Measurements from ENCODE around the gene CPA4. TPM values are rescaled to one million over a fixed set of nuclear protein-coding genes. Genes with fewer than 3 reads are reported as not detected.

Gene CPA4
- total and polyA plus RNA-seq, 2 experiments from 2014 or later = not detected

GRCh38 chr7:130290745-130291144 lies 2.2 kb upstream of the CPA4 start (continued):
- TF ChIP-seq ZNF462 (CRISPR knock-in tag; IDR thresholded peaks at IDR 0.05) (no peak), ZNF331 (CRISPR knock-in tag; IDR thresholded peaks at IDR 0.05; ENCODE audit: low read depth) (no peak), STAT1 (IDR thresholded peaks at IDR 0.05; ENCODE audit: unreplicated experiment) (no peak), POLR2AphosphoS5 (IDR thresholded peaks at IDR 0.05; ENCODE audit: low read depth) (no peak), EZH2phosphoT487 (IDR thresholded peaks at IDR 0.05; ENCODE audit: unreplicated experiment) (no peak)

- Histone ChIP-seq H3K27ac (ENCODE audit: low read depth) (no peak overlapping the region), H3K9me2 (ENCODE audit: insufficient read depth) (peaks cover 9% of the 10 kb centered on the region; the same call in 1 of the 2 replicates), H3K4me3 (no peak overlapping the region), H2AFZ (no peak overlapping the region), H4K20me1 (replicated peaks; ENCODE audit: insufficient read depth) (no peaks in the 10 kb centered on the region), H3K4me2 (no peak overlapping the region), H3F3A (replicated peaks; ENCODE audit: low read depth) (no peaks in the 10 kb centered on the region), H3K27me3 (ENCODE audit: insufficient read depth) (no peaks in the 10 kb centered on the region), H3K36me3 (ENCODE audit: insufficient read depth) (no peaks in the 10 kb centered on the region), H3K4me1 (ENCODE audit: insufficient read depth) (no peaks in the 10 kb centered on the region), H3K79me2 (replicated peaks; ENCODE audit: insufficient read depth) (no peaks in the 10 kb centered on the region)
- Mint-ChIP-seq H3K27me3 (ENCODE audit: insufficient read depth, low read depth, poor library complexity) (peaks cover 6% of the 10 kb centered on the region), H3K36me3 (ENCODE audit: low read depth) (no peaks in the 10 kb centered on the region), H3K4me1 (no peaks in the 10 kb centered on the region), H3K27ac (no peak overlapping the region), H3K4me3 (no peak overlapping the region), H3K9me3 (no peaks in the 10 kb centered on the region)
- DNase-seq (ENCODE audit: low spot score) = no peak
- no peak for ATAC-seq
- TF ChIP-seq, protein P1, sequence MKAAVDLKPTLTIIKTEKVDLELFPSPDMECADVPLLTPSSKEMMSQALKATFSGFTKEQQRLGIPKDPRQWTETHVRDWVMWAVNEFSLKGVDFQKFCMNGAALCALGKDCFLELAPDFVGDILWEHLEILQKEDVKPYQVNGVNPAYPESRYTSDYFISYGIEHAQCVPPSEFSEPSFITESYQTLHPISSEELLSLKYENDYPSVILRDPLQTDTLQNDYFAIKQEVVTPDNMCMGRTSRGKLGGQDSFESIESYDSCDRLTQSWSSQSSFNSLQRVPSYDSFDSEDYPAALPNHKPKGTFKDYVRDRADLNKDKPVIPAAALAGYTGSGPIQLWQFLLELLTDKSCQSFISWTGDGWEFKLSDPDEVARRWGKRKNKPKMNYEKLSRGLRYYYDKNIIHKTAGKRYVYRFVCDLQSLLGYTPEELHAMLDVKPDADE (IDR thresholded peaks at IDR 0.05) = no peak
- no peak for TF ChIP-seq ZNF114 (CRISPR knock-in tag; IDR thresholded peaks at IDR 0.05)
- no peak for TF ChIP-seq STAT1 (IDR thresholded peaks at IDR 0.05; ENCODE audit: unreplicated experiment)
- TF ChIP-seq CREB1 (CRISPR knock-in tag; IDR thresholded peaks at IDR 0.05; ENCODE audit: low read depth) = no peak
- TF ChIP-seq EZH2 (IDR thresholded peaks at IDR 0.05; ENCODE audit: low read depth, unreplicated experiment) = no peak
- no peak for TF ChIP-seq NANOG (IDR thresholded peaks at IDR 0.05; ENCODE audit: borderline replicate concordance)
- no peak for TF ChIP-seq POLR2AphosphoS5 (IDR thresholded peaks at IDR 0.05; ENCODE audit: low read depth)
Measured at GRCh38 chr7:130293521-130293920, 560 bp downstream of the CPA4 start.

Measured in GM23338 (cell line).